ENCODE results near the gene ZCCHC7.
"Not testable (repeated sequence)": the region's sequence is repeated elsewhere in the genome, so short reads cannot be mapped to it uniquely, and the experiment has no call there.

Gene ZCCHC7

DNA sequence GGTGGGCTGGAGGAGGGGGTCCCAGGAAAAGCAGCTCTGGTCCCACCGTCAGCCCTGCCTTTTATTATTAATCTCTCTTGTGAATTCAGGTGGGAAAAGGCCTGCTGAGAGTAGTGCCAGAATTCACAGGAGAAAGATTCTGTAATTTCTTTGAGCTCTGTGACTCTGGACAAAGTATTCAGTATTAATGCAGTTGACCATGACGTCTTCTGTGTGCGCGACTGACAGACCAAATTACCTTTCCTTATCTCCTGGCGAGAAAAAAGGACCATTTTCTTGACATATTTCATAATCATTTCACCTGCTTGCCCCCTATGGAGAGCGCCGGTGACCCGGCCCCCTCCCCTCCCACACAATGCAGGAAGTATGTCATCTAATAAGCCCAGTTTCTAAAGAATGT, 275.3 kb downstream of the ZCCHC7 start:
- no peak for DNase-seq (ENCODE audit: low read depth in 1 of 2, low spot score in 1 of 2)

- not testable (repeated sequence) for DNase-seq (ENCODE audit: low read depth in 1 of 2, low spot score in 1 of 2)
These were observed 277.6 kb downstream of the ZCCHC7 start for GRCh38 chr9:37397948-37398347.

GRCh38 chr9:37398464-37399025, 278.2 kb downstream of the ZCCHC7 start:
- DNase-seq (ENCODE audit: low read depth in 1 of 2, low spot score in 1 of 2): no peak

DNA sequence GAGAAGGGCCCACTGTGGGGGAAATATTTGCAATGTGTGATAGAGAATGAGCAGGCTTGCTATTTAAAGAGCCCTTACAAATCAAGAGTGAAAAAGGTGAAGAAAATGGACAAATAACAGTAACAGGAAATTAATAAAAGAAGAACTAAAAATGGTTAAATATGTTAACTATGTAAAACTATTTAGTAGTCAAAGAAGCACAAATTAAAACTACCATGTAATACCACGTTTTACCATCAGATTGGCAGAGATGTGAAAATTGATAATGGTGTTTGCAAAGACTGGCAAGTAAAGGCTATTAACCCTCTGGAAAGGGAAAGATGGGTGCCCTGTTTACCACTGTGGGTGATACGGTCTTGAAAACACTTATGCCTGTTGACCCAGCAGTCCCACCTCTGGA, 279.0 kb downstream of the ZCCHC7 start:
- DNase-seq (ENCODE audit: low read depth in 1 of 2, low spot score in 1 of 2): no peak

DNA sequence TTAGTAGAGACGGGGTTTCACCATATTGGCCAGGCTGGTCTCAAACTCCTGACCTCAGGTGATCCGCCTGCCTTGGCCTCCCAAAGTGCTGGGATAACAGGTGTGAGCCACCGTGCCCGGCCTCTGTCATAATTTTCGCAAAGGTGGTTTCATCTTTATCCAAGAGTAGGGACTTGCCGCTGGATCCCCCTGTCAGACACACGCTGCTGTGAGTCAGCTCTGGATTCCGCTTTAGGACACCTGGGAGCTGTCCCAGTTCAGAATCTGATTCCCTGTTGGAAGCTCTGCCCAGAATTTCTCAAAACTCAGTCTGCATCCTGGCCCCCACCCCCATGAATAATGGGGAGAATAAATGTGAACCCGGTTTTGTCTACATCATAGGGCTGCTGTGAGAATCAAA, 284.2 kb downstream of the ZCCHC7 start:
- no peak for DNase-seq (ENCODE audit: low read depth in 1 of 2, low spot score in 1 of 2)

GRCh38 chr9:37405350-37405749, 285.0 kb downstream of the ZCCHC7 start:
- DNase-seq (ENCODE audit: low read depth in 1 of 2, low spot score in 1 of 2): no peak

DNA sequence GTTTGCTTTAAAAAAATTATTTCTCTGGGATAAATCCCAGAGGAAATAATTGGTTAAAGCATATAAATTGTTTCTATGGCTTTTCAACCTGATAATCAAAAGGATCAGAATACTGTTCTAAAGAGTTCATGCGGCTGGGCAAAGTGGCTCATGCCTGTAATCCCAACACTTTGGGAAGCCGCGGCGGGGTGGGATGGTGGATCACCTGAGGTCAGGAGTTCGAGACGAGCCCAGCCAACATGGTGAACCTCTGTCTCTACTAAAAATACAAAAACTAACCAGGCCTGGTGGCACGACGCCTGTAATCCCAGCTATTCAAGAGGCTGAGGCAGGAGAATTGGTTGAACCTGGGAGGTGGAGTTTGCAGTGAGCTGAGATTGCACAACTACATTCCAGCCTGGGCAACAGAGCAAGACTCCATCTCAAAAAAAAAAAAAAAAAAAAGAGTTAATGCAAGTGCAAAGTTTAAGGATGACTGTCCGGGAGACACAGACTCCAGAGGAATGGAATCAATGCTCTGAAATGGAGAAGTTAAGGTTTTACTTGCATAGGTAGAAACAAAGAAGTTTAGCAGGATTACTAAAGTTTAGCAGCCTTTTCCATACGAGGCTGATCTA, 285.5 kb downstream of the ZCCHC7 start:
- DNase-seq (ENCODE audit: low read depth in 1 of 2, low spot score in 1 of 2): no peak

DNA sequence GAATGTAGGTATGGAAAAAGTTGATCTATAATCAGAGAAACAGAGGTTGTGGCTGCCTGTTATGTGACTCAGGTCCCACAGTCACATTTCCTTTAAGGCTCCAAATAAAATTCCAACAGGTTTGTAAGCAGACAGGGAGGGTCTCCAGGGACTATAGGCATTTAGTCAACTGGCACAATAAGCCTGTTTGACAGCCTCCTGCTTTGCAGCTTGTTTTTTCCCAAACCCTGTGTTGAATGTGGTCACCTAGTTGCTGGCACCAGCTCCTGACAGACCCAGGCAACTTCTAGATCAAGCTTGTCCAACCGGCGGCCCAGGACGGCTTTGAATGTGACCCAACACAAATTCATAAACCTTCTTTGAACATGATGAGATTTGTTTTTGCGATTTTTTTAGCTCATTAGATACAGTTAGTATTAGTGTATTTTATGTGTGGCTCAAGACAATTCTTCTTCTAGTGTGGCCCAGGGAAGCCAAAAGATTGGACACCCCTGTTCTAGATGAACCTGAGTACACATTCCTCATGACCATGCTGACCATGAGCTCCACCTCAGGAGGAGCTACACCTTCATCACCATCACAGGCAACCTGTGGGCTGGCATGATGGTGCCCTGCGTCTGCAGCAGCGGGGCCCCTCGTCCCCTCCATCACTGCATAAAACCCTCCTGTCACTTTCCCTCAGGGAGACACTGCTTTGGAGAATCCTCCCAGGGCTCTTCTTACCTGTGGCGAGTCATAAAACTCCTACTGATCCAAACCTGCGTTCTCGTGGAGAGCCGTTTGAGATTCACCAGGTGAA, 286.4 kb downstream of the ZCCHC7 start:
- no peak for DNase-seq (ENCODE audit: low read depth in 1 of 2, low spot score in 1 of 2)

DNA sequence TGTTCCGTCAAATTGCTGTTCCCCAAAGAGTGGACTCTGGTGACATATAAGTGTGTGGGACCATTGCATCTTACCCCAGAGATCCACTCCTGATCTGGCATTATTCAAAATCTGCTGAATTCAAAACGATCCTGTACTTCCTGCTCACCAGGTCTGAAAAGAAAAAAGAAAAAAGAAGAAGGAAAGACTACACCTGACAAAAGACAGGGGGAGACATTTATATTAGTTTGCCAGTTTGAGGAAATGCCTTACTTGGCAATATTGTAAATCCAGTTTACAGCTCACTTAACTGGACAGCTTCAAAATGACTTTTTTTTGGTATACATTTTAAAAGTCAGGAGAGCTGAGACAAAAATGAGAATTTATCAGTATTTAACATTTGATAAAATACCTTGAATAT, 287.1 kb downstream of the ZCCHC7 start:
- DNase-seq (ENCODE audit: low read depth in 1 of 2, low spot score in 1 of 2): no peak
